GM10248 (cell line): ENCODE measurements around the gene CLCNKA.
"Not testable (repeated sequence)": the region's sequence is repeated elsewhere in the genome, so short reads cannot be mapped to it uniquely, and the experiment has no call there.

Experiments
- CTCF ChIA-PET: fragments of 300-600 bp; sonication (Branson Sonifier 250); formaldehyde crosslinking; extraction: SDS; loops from one replicate; lab custom pipeline; 2021; ENCODE audit warnings: antibody characterized with exemption; lab: Yijun Ruan, JAX
- POLR2A ChIA-PET: fragments of 350-650 bp; sonication (Branson Sonifier 250); formaldehyde crosslinking; extraction: SDS; loops from one replicate; lab custom pipeline; 2020; ENCODE audit warnings: antibody characterized with exemption; lab: Yijun Ruan, JAX
- DNase-seq: peaks from one replicate; pipeline ENCODE4 v3.0.0; 2012; ENCODE audit errors: extremely low spot score
- CTCF ChIP-seq: IDR thresholded peaks from 2 replicates; pipeline ENCODE4 v1.5.1; 2012; ENCODE audit warnings: mild to moderate bottlenecking, low read depth; ENCODE audit errors: extremely low read depth, missing control alignments, control extremely low read depth

Gene CLCNKA

GRCh38 chr1:16021681-16022080 is at the start of gene CLCNKA:
CLCNKA (plus strand) TSS chr1:16022036; CDS start chr1:16022620, 584 bp downstream.
- ChIA-PET POLR2A (no interaction called here), CTCF (interaction anchor here (1.6 kb wide), 1 partner anchor 14 kb away, joined by 6 read pairs; no protein-coding TSS in a partner anchor)
- no peak for TF ChIP-seq CTCF
- no peak for DNase-seq

GRCh38 chr1:15972409-15972808 is 49.4 kb upstream of the CLCNKA start:
- POLR2A ChIA-PET = no interaction called here
- TF ChIP-seq CTCF = no peak
- DNase-seq = no peak
- CTCF ChIA-PET = interaction anchor here (0.8 kb wide), 1 partner anchor 8 kb away, joined by 3 read pairs; no protein-coding TSS in a partner anchor

- ChIA-PET CTCF (no interaction called here), POLR2A (no interaction called here)
- no peak for DNase-seq
- no peak for TF ChIP-seq CTCF
Observed at GRCh38 chr1:15973772-15974171, 48.1 kb upstream of the CLCNKA start.

- CTCF ChIA-PET = interaction anchor here (0.9 to 2.2 kb wide), 6 partner anchors 9 to 125 kb away, joined by 3 to 9 read pairs (median 5); no protein-coding TSS in a partner anchor
- DNase-seq = peak; percentile 61
- POLR2A ChIA-PET = interaction anchor here (1.0 to 1.8 kb wide), 5 partner anchors 9 to 141 kb away, joined by 3 to 8 read pairs (median 4); no protein-coding TSS in a partner anchor
- no peak for TF ChIP-seq CTCF
Observed at GRCh38 chr1:15974855-15975254, 47.0 kb upstream of the CLCNKA start.

GRCh38 chr1:15975358-15975804 is 46.5 kb upstream of the CLCNKA start:
- DNase-seq = peak; percentile 83
- TF ChIP-seq CTCF = peak; percentile 41
- ChIA-PET CTCF (interaction anchor here (0.6 to 2.2 kb wide), 8 partner anchors 9 to 144 kb away, joined by 3 to 9 read pairs (median 5); no protein-coding TSS in a partner anchor), POLR2A (interaction anchor here (1.0 to 1.8 kb wide), 6 partner anchors 9 to 141 kb away, joined by 3 to 8 read pairs (median 4); no protein-coding TSS in a partner anchor)

- ChIA-PET POLR2A (interaction anchor here (1.0 to 1.8 kb wide), 5 partner anchors 10 to 142 kb away, joined by 3 to 8 read pairs (median 3); no protein-coding TSS in a partner anchor), CTCF (interaction anchor here (0.6 to 2.2 kb wide), 12 partner anchors 10 to 161 kb away, joined by 3 to 9 read pairs (median 5); no protein-coding TSS in a partner anchor)
- peak; percentile 94 for DNase-seq
- TF ChIP-seq CTCF = no peak
Observed at GRCh38 chr1:15975805-15976680, 45.8 kb upstream of the CLCNKA start, which contains the start of gene ZBTB17. ZBTB17 (minus strand) TSS chr1:15976101; CDS start chr1:15948495, 27,606 bp downstream.

- POLR2A ChIA-PET, DNase-seq: not testable (repeated sequence)
- CTCF ChIA-PET = interaction anchor here (1.1 kb wide), 1 partner anchor 187 kb away, joined by 3 read pairs; no protein-coding TSS in a partner anchor
Observed at GRCh38 chr1:15977947-15978346, 43.9 kb upstream of the CLCNKA start.
